ENCODE measurements around the gene CD8A.
"Not testable (repeated sequence)": the region's sequence is repeated elsewhere in the genome, so short reads cannot be mapped to it uniquely, and the experiment has no call there.

Gene CD8A

DNA sequence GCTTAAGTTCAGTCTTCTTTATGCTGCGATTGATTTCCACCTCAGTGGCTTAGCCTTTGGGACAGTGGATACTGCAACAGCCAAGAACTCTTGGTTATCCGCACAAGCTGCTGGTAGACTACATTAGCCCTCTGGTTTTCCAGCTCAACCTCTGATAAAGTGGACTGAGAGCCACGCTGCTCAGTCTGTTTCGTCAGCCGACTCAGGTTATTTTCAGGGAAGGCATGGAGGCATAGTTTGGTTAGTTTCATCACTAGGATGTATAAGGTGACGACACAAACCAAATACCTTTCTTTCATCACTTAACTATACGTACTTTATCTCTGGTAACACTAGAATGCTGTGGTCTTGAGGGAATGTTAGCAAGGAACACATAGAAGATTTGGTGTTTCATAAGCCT is 14.2 kb downstream of the CD8A start:
- DNase-seq: no peak

DNA sequence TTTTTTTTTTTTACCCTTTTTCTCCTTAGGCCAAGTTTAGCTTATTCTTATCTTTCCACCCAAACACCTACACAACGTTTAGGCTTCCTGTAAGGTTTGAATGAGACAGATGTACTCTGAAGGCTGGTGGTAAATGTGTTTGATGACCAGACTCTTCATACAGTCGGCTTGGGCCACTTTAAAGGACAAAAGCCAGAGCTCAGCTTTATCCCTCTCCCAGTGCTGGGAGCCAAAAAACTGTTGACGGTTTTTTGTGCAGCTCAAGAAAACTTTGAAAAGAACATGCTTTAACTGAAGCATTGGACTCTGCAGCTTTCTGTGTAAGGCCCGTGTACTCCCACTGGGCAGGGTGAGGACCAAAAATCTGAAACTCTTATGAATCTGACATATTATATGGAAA is 15.4 kb downstream of the CD8A start:
- DNase-seq: no peak

DNA sequence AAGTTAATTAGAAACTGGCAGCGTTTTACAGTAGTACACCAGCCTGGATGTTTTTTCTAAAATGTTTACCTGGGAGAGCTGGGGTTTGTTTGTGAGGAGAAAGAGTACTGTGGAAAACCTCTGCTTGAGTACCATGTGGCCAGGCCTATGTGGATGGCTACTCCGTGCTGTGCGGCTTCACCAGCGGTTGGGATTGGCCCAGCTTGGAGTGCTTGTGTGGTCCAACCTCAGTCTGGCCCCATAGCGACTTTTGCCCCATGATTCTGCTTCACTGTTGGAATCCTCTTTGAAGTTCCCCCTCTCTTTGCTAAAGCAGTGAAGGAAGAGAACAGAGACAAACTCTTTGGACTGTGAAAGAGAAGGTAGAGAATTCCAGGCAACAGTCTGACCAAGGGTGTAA is 15.9 kb downstream of the CD8A start:
- no peak for DNase-seq

DNA sequence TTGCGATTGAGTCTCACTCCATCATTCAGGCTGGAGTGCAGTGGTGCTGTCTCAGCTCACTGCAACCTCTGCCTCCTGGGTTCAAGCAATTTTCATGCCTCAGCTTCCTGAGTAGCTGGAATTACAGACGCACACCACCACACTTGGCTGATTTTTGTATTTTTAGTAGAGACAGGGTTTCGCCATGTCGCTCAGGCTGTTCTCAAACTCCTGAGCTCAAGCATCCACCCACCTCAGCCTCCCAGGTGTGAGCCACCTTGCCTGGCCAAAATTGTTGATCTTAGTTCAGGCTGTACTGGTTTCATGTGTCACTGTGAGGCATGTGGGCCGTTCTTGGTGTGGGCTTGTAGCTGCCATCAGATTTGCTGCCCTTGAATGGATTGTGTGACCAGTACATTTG is 18.1 kb downstream of the CD8A start:
- DNase-seq: no peak

DNA sequence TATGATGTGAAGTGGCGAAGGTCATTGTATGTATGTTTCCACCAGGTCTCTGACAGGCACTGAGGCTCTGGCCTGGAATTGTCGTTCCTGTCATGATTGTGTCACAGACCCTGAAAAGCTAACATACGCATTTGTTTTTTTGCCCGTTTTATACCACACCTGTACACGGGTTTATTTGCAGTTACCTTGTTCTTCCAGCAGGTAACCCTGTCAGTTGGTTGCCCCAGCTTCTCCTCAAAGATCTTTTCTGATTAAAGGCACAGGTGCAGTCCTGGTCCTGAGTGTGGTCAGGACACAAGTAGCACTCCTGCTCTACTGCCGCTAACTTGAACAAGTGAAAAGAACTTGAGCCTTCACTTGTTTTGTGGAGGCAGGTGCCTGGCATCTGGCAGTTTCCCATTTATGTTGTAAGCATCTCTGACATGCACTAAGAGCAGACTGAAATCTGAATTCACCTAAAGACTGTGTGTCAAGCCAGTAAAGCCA is 19.9 kb downstream of the CD8A start:
- DNase-seq: no peak

DNA sequence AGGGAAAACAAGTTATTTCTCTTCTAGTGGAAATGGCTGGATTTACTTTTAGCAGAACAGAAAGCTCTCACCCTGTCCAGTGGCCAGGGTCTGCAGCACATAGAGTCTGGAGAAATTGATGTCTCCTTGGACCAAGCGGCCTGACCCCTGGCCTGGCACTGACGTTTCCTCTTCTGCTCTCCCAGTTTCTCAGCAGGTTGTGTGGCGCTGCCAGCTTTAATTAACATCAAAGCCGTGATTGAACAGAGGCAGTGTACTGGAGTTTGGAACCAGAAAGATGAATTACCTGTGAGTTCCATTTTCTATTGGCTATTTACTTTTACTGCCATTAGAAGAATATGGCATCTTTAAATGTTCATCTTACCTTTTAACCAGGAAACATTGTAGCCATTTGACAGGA is 20.9 kb downstream of the CD8A start:
- no peak for DNase-seq

DNA sequence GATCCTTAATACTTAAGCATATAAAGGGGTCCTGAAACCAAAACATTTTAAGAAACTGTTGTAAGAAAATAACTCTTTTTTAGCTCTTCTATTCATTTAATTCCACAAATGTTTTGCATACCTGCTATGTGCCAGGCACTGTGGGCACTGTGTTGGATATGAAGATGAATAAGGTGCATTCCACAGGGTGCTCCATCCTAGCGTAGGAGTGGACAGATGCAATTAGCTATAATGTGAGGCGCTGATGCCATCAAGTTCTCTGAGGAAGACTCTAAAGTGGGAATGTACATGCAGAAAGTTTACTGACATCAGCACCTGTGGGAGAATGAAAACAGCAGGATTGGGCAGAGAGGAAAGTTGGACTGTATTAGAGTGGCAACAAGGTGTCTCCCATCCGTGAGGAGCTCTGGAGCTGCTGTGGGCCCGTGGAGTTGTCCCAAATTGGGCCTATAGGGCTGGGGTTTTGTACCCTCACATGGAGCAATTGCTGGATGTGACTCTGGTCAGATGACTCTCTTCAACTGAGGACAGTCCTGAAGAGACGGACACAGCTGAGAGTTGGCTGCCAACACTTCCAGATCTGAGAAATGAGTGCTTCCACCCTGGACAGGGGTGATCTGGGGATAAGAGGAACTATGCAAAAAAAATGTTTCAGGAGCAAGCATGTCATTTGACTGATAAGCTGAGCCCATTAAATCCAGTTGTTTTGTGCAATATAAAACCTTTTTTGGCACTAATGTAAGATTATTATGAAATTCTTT is 22.3 kb downstream of the CD8A start:
- DNase-seq: no peak

DNA sequence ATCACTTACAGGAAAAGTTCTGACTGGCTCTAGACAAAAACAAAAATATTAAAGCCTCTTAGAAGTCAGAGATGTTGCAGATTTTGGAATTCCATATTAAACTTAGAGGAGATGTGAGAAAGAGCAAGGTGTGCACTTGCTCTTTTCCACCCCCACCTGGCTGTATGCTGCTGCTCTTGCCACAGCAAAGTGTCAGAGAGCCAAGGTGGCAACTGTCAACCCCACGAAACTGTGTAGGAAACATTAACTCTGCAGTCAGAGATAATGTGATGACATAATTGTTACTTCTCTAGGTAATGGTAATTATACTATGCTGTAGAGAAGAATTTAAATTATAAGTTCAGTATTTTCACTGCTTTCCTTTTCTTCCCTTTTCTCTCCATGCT is 25.4 kb downstream of the CD8A start:
- DNase-seq: no peak

DNA sequence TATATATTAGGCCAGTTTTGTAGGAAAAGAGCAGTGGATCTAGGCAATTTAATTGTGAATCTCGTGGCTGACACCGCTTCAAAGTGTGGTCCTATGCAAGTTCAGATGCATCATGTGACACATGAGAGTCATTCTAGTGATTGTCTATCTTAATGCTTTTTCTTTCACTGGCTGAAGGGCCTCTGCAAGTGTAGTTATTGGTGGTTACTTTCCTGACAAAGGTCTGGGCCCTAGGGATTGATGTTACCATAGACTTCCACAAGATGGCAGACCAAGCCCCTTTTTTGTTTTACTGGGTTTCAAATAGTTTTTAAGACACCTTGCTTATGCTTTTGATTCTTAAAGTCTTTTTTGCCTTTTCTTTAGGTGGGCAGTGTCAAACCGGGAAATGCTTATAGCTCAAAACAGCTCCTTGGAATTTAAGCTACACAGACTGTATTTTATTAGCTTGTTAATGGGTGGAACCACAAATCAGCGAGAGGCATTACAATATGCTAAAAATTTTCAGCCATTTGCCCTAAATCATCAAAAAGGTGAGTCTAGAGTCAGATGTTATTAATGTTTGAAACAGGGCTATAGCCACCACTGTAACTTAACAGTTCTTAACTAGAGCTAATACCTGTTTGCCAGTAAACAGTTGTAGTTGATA is 25.9 kb downstream of the CD8A start:
- no peak for DNase-seq

DNA sequence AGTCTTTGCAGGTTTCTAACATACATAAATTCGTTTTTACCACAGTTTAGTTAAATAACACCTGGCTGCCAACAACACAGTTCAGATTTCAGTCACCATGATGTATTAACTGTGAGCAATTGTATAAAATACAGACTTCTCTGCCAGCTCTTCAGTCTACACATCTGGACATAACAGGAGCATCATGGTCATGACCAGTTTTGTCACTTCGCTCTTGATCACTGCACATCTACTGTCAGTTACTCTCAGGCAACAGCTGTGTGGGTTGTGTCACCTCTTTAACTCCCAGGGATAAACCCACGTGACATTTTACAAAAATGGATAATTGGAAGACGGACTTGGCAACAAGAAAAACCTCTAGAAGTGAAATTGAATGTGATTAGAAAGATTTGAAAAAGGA is 30.3 kb downstream of the CD8A start:
- no peak for DNase-seq

DNA sequence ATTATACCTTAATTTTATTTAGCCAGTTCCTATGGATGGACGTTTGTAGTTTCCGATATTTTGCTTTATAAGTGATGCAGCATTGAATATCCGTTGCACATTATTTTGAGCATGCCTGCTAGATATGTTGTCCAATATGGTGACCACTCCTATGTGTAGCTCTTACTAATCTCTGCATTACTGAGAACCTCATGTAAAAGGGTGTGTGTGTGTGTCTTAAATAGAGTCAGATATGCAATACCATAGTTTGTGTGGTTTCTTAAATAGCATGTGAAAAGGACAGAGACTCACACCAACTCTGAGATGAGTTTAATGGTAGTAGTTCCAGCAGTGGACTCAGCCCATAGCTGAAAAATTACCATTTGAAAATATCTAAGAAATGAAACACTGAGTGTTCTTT is 32.3 kb downstream of the CD8A start:
- no peak for DNase-seq

DNA sequence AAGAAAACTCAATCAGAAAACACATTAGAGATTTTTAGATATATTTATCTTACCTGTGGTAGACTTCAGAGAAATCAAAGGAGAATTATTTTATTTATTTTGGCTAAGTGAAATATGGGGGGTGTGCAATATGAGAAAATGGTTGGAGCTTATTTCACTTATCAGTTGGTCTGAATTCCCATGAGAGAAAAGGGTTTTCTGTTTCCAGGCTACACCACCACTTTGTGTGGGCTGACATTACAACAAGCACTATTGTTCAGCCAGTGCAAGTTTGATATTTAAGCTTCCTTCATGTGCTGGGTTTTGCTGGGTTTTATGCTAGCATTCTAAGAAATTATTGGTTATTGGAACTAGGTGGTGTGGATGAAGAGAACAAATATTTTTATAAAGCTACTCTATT is 37.1 kb downstream of the CD8A start:
- DNase-seq: no peak

DNA sequence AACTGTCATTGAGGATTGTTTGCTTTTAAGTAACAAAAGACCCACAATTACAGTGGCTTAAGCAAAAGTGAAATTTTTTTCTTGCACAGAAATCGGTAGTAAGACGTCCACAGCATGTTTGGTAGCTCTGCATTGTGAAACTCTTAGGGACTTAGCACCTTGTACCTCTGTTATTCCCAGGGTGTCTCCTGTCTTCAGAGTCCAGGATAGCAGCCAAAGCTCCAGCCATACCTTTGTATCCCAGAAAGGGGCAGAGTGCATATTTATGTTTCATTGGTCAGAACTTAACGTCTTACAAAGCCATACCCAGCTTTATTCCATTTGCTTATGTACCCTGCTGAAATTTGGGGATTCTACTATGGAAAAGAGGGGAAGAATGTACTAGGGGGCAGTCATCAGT is 37.8 kb downstream of the CD8A start:
- no peak for DNase-seq

DNA sequence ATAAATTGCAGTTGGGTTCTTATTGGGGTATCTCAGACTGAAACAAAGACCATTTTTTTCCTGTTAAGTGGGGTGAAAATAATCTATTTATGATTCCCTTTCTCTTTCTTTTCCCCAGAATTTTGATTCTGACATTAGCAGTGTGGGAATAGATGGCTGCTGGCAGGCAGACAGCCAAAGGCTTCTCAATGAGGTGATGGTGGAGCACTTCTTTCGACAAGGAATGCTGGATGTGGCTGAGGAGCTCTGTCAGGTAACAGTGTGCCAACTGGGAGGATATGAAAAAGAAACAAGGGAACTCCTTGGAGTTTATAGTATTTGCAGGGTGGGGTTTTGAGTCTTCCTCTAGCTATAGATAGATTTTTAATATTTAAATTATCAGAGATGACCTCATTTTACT is 38.9 kb downstream of the CD8A start:
- DNase-seq: no peak

DNA sequence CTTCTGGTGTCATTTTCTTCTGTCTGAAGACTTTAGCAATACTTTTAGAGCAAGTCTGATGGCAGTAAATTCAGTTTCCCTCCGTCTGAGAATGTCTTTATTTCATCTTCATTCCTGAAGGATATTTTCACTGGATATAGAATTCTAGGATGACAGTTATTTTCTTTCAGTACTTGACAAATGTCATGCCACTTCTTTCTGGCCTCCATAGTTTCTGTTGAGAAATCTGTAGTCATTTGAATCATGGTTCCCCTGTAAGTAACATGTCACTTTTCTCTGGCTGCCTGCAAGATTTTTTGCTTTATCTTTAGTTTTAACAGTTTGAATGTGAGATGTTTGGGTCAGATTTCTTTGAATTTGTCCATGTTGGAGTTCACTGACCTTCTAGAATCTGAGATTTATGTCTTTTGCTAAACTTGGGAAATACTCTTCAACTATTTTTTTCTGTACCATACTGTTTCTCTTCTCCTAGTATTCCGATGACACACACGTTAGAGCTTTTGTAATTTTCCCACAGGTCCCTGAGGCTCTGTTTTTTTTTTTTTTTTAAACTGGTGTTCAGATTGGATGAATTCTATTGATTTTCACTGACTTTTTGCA is 40.4 kb downstream of the CD8A start:
- DNase-seq: no peak

DNA sequence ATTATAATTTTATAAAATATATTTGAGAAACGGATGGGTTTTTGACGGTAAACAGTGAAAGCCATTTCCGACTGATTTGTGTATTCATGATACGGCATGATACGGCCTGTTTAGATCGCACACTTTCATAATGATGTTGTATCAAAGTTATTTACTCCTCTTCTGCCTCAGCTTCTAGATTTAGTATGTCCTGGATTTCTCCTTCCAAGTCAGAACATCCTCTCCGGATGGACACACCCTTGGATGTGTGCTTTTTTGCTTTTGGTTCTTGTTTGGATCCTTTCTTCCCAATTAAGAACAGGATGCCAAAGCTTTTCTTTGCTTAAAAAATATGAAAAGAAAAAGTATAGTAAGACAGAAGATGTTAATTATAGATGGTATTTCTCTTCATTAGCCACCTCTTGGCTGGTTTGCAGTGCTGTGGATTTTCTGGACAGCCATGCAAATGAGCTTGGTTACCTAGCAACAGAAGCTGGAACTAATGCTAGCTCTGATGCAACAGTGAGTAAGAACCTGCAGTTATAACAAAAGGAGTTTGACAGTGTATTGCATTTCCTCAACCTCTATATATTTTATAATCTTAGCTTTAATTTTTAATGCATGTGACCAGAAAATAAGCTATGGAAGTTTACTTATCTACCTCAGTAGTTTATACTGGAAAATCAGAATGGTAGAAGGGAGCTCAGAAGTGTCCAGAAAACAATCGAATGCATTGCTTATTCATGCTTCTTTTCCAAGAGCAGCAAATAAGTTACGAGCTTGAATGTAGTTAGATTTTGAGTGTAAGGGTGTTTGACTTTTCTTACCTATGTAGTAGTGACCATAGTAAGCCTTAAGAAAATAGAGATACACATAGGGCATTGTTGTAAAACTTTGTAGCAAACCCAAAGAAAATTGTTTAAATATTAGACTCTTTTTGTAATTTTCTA is 42.7 kb downstream of the CD8A start:
- no peak for DNase-seq

DNA sequence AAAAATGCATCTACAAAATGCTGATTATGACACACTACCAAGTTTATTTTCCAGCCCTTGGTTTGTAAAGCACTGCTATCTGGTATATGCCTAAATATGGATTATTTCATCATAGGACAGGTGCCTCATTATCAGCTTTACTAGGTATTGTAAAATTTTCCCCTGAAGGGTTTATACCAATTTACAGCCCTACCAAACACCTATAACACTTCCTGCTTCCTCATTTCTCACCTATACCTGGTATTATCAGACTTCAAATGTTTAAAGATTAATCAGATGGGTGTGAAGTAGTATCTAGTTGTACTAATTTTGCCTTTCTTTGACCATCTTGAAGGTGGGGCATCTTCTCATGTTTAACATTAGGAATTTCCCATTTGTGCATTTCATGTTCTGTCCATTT is 43.8 kb downstream of the CD8A start:
- DNase-seq: no peak

DNA sequence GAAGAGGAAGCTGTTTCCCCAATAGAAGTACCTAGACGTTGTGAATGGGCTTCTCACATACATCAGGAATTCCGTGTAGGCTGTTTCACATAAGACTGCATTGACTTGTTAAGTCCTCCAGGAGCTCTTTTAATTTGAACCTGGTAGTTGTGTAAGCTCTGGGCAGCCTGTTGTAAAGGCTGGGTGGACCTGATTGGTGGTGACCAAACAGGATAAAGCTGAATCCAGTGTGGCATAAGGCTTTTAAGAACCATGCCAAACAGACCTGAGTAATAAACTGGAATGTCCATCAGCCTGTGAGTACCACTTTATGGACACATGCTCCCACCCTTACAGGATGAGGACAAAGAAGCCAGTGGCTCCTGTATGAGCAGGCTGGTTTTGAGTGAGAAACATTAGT is 46.6 kb downstream of the CD8A start:
- no peak for DNase-seq

DNA sequence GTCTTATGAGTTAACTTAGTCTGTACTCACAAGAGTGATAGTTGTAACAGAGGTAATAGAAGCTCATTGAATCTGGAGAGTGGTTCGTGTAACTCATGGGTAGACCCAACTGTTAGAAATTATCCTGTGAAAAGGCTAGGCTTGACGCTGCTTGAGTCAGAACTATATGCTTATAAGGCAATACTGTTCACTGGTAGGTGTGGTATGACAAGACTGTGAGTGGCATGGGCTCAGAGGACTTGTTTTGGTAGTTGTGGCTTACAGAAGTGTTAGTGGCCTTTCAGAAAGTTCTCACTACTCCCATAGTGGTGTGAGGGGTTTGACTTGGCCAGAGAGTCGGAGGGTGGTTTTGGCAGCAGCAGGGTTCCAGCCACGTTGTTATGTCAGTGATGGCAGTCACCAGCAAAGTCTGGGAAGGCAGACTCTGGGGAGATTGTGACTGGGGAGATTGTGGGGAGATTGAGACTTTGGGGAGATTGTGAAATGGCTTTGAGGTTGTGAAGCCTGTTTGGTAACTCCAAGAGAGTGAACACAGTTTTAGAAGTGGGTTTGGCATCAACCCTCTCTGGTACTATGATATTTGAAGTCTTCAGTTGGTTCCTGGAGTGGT is 48.7 kb downstream of the CD8A start:
- not testable (repeated sequence) for DNase-seq

DNA sequence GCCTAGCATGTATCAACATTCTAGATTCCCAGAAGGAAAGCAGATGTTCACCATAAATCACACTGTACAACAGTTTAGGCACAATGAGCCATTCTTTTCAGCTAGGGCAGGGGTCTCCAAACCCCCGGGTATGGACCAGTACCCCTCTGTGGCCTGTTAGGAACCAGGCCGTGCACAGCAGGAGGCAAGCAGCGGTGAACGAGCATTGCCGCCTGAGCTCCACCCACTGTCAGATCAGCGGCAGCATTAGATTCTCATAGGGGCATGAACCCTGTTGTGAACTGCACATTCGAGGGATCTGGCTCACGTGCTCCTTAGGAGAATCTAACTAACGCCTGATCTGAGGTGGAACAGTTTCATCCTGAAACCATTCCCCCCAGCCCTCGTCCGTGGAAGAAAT is 50.8 kb downstream of the CD8A start:
- not testable (repeated sequence) for DNase-seq

DNA sequence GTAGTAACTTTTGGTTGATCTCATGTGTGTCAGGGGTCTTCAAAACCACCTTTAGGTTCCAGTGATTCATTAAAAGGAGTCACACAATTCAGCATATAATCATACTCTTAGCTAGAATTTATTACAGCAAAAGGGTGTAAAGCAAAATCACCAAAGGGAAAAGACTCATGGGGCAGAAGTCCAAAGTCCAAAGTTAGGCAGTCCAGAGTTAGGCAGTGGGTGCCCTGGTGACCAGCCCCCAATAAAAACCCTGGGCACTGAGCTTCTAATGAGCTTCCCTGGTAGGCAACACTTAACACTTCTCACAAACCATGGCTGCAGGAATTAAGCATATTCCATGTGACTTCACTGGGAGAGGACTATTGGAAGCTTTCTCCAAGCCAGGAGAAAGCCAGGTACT is 51.2 kb downstream of the CD8A start:
- not testable (repeated sequence) for DNase-seq

DNA sequence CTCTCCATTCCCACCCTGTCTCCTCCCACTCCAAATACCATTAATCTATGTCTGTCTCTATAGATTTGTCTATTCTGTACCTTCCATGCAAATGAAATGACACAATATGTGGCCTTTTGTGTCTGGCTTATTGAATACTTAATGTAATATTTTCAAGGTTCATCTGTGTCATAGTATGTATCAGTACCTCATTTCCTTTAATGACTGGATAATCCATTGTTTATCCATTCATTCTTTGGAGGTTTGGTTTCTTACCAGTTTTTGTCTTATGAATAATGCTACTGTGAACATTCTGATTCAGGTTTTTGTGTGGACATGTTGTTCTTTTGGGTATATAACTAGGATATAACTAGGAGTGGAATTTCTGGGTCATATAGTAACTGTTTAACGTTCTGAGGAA is 55.8 kb downstream of the CD8A start:
- not testable (repeated sequence) for DNase-seq
